Transverse colon (tissue), 4 donors: Measurements from ENCODE around the gene CCDC107. TPM values are rescaled to one million over a fixed set of nuclear protein-coding genes. Genes with fewer than 3 reads are reported as not detected.

Experiments
- DNase-seq: peaks from one replicate; pipeline ENCODE4 v3.0.0-alpha.2; 2019
- H3K27ac ChIP-seq, 4 donors: fragments of 200-600 bp; sonication (generic); 2 replicates each; pipeline ENCODE4 v1.5.1; 2016 to 2018; ENCODE audit warnings: inconsistent platforms in 4 of 4
- H3K27me3 ChIP-seq: fragments of 200-600 bp; sonication (generic); 2 replicates; pipeline ENCODE4 v1.5.1; 2017; ENCODE audit warnings: inconsistent platforms
- H3K36me3 ChIP-seq, 4 donors: fragments of 200-600 bp; sonication (generic); 2 replicates each; pipeline ENCODE4 v1.5.1; 2017 to 2019; ENCODE audit warnings: inconsistent platforms in 4 of 4
- H3K4me1 ChIP-seq, 4 donors: fragments of 200-600 bp; sonication (generic); 2 replicates each; pipeline ENCODE4 v1.5.1; 2017 to 2020; ENCODE audit warnings: inconsistent platforms in 4 of 4
- H3K4me3 ChIP-seq, 4 donors: fragments of 200-600 bp; sonication (generic); 1 replicate in 1 of 4; 2 replicates in 3 of 4; pipeline versions ENCODE4 v1.5.1 to v1.6.1; 2017 to 2019; ENCODE audit warnings: inconsistent platforms in 4 of 4
- H3K9me3 ChIP-seq, 2 donors: fragments of 200-600 bp; sonication (generic); 2 replicates each; pipeline ENCODE4 v1.5.1; 2017 to 2019; ENCODE audit warnings: inconsistent platforms in 2 of 2
- EP300 ChIP-seq: sonication (generic); formaldehyde crosslinking; IDR thresholded peaks from one replicate; pipeline ENCODE4 v1.6.1; 2017; ENCODE audit warnings: antibody characterized with exemption, low read depth
- POLR2A ChIP-seq: fragments of 450-650 bp; IDR thresholded peaks from one replicate; pipeline ENCODE4 v1.6.1; 2016; ENCODE audit warnings: antibody characterized with exemption, mild to moderate bottlenecking, moderate library complexity
- POLR2AphosphoS5 ChIP-seq, 3 donors: sonication (generic); formaldehyde crosslinking; IDR thresholded peaks; one replicate each; pipeline ENCODE4 v1.6.1; 2016; ENCODE audit warnings: antibody characterized with exemption in 3 of 3
- WGBS, 2 donors: methylation state at CpG; one replicate each; pipeline ENCODE4 v1.1.5; 2018; ENCODE audit warnings: low coverage in 1 of 2; 5-methylcytosine and 5-hydroxymethylcytosine counted together
- in situ Hi-C, 4 donors: fragments of 200-750 bp; cut with MboI; loops; one replicate each; pipeline versions ENCODE4 v1.15.0 to v1.15.1; 2017; ENCODE audit warnings: low sequenced_read_pairs in 3 of 4, low pct_ligation_motif_present in 1 of 4, low pct_unique_long_range_greater_than_20kb in 1 of 4
- intact Hi-C: fragments of 100-400 bp; cut with DNase I; formaldehyde crosslinking; loops from one replicate; pipeline ENCODE4 v1.15.1; 2023; ENCODE audit warnings: low total_unique reads
- small RNA-seq, 4 donors: library from RNA; depleted of rRNA; stranded (forward); fragments of <200 nt; gene quantifications; one replicate each; pipeline ENCODE3, GENCODE V24; 2016
- total RNA-seq, 4 donors: library from RNA; depleted of rRNA; stranded (reverse); fragments of >200 nt; gene quantifications; one replicate each; pipeline ENCODE4 v1.1.0, GENCODE V29; 2016
- TF ChIP-seq, protein P1 (sequence below), 5 experiments: fragments of 200-600 bp in 3 of 5; fragments of 450-650 bp in 2 of 5; sonication (generic) in 3 of 5; IDR thresholded peaks; 1 replicate in 2 of 5; 2 replicates in 3 of 5; pipeline ENCODE4 v1.5.1; 2016 to 2017; ENCODE audit warnings: antibody characterized with exemption in 5 of 5, inconsistent platforms in 3 of 5, mild to moderate bottlenecking in 2 of 5, moderate library complexity in 1 of 5

Gene CCDC107
- total RNA-seq, 4 donors from 2014 or later = 32.0 to 50.1 (median 37.2) TPM

DNA sequence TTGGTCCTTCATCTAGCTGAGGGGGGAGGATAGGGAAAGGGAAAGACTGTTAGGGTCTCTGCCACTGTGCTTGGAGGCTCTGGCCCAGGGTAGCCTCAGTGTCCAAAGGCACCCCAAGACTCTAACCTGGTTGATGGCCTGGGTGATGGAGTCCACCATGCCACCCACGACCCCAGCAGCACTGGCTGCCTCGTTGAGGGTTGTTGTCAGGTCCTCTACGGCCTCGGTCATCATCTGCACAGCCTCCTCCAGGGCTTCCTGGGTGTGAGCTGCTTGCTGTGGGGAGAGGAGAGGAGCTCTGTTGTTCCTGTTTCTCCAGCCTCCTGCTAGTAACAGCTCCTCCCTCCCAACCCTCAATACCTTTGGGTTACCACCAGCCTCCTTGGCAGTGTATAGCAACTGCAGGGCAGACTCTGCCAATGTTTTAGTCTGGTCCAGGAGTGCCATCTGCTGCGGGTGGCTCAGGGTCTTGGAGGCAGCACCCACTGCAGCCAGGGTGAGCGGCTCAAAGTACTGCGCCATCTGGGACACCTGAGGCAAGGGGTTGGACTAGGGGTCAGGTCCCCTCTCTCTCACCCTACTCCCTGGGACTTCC is 47.8 kb downstream of the CCDC107 start:
- H3K27ac ChIP-seq = no peak overlapping the region
- no peak for DNase-seq
- H3K36me3 ChIP-seq = peaks cover 1 to 96% (median 46%) of the 10 kb centered on the region in 4 donors
- intact Hi-C loops = no loop called here
- no peaks in the 10 kb centered on the region for H3K9me3 ChIP-seq
- no peak overlapping the region for H3K4me3 ChIP-seq
- in situ Hi-C loops = no loop called here
- no peaks in the 10 kb centered on the region for H3K27me3 ChIP-seq
- TF ChIP-seq POLR2A = no peak
- 93% methylated on average over 6 of the region's 7 CpGs; no CpG with 5 or more reads in 1 of the 2 donors for WGBS, 2 donors
- H3K4me1 ChIP-seq = no peaks in the 10 kb centered on the region

DNA sequence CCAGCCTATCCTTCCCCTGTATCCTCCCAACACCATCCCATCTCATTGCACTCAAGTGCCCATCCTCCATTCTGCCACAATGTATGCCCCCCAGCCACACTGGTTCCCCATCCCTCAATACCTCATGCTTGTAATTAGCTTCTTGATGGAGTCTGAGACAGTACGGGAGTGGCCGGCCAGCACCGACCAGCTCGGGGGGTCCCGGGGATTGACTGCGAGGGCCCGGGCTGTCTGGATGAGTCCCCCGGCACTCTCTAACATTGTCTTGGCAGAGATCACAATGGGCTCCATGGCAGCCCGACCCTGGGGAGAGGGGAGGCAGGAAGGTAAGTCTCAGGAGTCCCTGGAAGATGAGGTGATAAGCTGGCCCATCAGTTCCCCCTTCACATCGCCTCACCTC is 48.9 kb downstream of the CCDC107 start:
- Histone ChIP-seq H3K4me3 (no peak overlapping the region), H3K9me3 (no peaks in the 10 kb centered on the region), H3K36me3 (peaks cover 1 to 96% (median 46%) of the 10 kb centered on the region in 4 donors), H3K27me3 (no peaks in the 10 kb centered on the region), H3K27ac (no peak overlapping the region), H3K4me1 (no peaks in the 10 kb centered on the region)
- WGBS, 2 donors = 88% methylated on average over 10 of the region's 10 CpGs; no CpG with 5 or more reads in 1 of the 2 donors
- intact Hi-C loops = no loop called here
- in situ Hi-C loops = no loop called here
- DNase-seq = no peak
- TF ChIP-seq EP300 = no peak
- no peak for TF ChIP-seq POLR2AphosphoS5 (IDR thresholded peaks at IDR 0.05)
- TF ChIP-seq POLR2A = no peak
- TF ChIP-seq, protein P1, sequence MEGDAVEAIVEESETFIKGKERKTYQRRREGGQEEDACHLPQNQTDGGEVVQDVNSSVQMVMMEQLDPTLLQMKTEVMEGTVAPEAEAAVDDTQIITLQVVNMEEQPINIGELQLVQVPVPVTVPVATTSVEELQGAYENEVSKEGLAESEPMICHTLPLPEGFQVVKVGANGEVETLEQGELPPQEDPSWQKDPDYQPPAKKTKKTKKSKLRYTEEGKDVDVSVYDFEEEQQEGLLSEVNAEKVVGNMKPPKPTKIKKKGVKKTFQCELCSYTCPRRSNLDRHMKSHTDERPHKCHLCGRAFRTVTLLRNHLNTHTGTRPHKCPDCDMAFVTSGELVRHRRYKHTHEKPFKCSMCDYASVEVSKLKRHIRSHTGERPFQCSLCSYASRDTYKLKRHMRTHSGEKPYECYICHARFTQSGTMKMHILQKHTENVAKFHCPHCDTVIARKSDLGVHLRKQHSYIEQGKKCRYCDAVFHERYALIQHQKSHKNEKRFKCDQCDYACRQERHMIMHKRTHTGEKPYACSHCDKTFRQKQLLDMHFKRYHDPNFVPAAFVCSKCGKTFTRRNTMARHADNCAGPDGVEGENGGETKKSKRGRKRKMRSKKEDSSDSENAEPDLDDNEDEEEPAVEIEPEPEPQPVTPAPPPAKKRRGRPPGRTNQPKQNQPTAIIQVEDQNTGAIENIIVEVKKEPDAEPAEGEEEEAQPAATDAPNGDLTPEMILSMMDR (IDR thresholded peaks at IDR 0.05) = no peak

DNA sequence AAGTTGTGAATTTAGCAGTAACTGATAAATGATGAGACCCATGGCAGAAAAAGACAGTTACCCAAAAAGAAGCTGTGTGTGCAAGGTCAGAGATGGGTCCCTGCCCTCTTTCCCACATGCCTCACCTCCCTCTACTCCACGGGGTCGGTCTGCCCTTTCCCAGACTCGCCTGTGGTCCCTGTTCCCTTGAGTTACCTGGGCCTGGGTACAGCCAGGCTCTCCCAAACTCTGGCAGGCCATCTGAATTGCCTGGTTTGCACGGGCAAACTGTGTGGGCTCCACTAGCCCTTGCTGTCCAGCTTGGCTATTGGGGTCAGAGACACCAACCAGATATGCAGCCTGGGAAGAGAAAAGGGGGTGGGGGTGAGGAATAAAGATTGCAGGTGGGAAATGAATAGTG is 50.1 kb downstream of the CCDC107 start:
- intact Hi-C loops (no loop called here), in situ Hi-C loops (no loop called here)
- Histone ChIP-seq H3K4me3 (no peak overlapping the region), H3K9me3 (no peaks in the 10 kb centered on the region), H3K27ac (no peak overlapping the region), H3K27me3 (no peaks in the 10 kb centered on the region), H3K36me3 (peaks cover 1 to 96% (median 45%) of the 10 kb centered on the region in 4 donors), H3K4me1 (no peaks in the 10 kb centered on the region)
- TF ChIP-seq, protein P1 (IDR thresholded peaks at IDR 0.05) = no peak
- TF ChIP-seq POLR2A (no peak), POLR2AphosphoS5 (IDR thresholded peaks at IDR 0.05) (no peak), EP300 (no peak)
- DNase-seq = no peak
- 96% methylated on average over 4 of the region's 4 CpGs; no CpG with 5 or more reads in 1 of the 2 donors for WGBS, 2 donors

DNA sequence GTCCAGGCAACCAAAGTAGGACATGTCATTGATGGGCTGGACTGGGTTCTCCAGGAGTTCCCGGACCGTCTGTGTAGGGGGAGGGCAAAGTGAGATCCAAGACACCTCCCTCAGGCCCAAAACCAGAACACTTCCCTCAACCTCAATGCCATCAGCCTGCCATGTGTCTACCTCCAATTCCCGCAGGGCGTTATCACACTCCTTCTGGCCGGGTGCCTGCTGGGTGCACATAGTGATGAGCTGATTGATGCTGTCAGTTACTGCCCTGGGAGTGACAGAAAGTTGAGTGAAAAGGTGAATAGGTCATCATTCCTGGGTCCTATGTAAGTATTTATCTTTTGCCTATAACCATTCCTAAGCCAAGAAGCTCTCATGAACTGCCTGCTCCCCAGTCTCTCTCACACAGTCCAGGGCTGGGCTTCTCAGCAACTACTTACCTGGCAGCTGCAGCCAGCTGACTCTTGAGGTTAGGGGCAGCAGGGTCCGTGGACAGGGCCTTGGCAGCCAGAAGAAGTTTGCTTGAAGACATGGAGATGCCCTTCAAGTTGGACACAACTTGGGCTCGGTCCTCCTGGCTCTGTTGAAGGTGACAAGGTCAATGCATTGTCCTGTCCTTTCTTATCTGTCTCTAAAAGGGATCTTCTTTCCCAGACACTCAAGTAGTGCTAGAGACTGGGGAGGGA is 52.9 kb downstream of the CCDC107 start:
- in situ Hi-C loops = no loop called here
- Histone ChIP-seq H3K4me1 (no peaks in the 10 kb centered on the region), H3K27me3 (no peaks in the 10 kb centered on the region), H3K36me3 (peaks cover 1 to 96% (median 44%) of the 10 kb centered on the region in 4 donors), H3K4me3 (no peak overlapping the region), H3K27ac (no peak overlapping the region), H3K9me3 (no peaks in the 10 kb centered on the region)
- TF ChIP-seq POLR2A = no peak
- TF ChIP-seq EP300 = no peak
- TF ChIP-seq, protein P1 (IDR thresholded peaks at IDR 0.05) = no peak
- TF ChIP-seq POLR2AphosphoS5 (IDR thresholded peaks at IDR 0.05) = no peak
- 88% methylated on average over 7 of the region's 7 CpGs; no CpG with 5 or more reads in 1 of the 2 donors for WGBS, 2 donors
- DNase-seq = no peak
- intact Hi-C loops = no loop called here

Small RNA genes within 50 kb of the gene (small RNA-seq; reads per million reads assigned to genes)
- gene RMRP (0 reads per million in 4 donors), gene RN7SL22P (0 reads per million in 4 donors)

Other genes starting within 250 kb of the CCDC107 start
- gene RUSC2, start 168.2 kb upstream of the CCDC107 start, total RNA-seq = 10 to 100 TPM in 2 of 4 donors, 1 to 10 TPM in 2; 7.0 to 16.8 (median 12.1) TPM
- 10 to 100 TPM; 11.9 to 69.2 (median 45.8) TPM for gene TESK1, start 53.0 kb upstream of the CCDC107 start, total RNA-seq
- gene CD72, start 39.9 kb upstream of the CCDC107 start, total RNA-seq = 10 to 100 TPM in 2 of 4 donors, 1 to 10 TPM in 2; 3.0 to 21.9 (median 10.9) TPM
- 1 to 10 TPM in 3 of 4 donors, not detected in 1; 1.2 to 6.7 (median 3.8) TPM for gene SIT1, start 7.4 kb upstream of the CCDC107 start, total RNA-seq
- gene RMRP, start 273 bp upstream of the CCDC107 start, total RNA-seq = 1,000 to 10,000 TPM; 1,115 to 7,222 (median 2,718) TPM
- 1 to 10 TPM; 1.6 to 7.4 (median 5.8) TPM for gene ARHGEF39, start 6.9 kb downstream of the CCDC107 start, total RNA-seq
- gene CA9, start 15.6 kb downstream of the CCDC107 start, total RNA-seq = not detected
- 1,000 to 10,000 TPM in 1 of 4 donors, 100 to 1,000 TPM in 3; 493 to 2,531 (median 633) TPM for gene TPM2, start 31.6 kb downstream of the CCDC107 start, total RNA-seq
- gene TLN1, start 73.9 kb downstream of the CCDC107 start, total RNA-seq = 100 to 1,000 TPM; 158 to 328 (median 177) TPM
- gene CREB3, start 74.4 kb downstream of the CCDC107 start, total RNA-seq = 10 to 100 TPM; 22.4 to 69.7 (median 45.5) TPM
- gene GBA2, start 90.9 kb downstream of the CCDC107 start, total RNA-seq = 100 to 1,000 TPM; 217 to 709 (median 255) TPM
- 10 to 100 TPM; 30.3 to 47.5 (median 43.7) TPM for gene RGP1, start 91.0 kb downstream of the CCDC107 start, total RNA-seq
- gene MSMP, start 96.0 kb downstream of the CCDC107 start, total RNA-seq = not detected
- 1 to 10 TPM; 1.1 to 6.8 (median 4.9) TPM for gene NPR2, start 133.3 kb downstream of the CCDC107 start, total RNA-seq
- gene SPAG8, start 154.0 kb downstream of the CCDC107 start, total RNA-seq = 1 to 10 TPM in 2 of 4 donors, under 1 TPM in 1, not detected in 1; 0.41 to 3.0 (median 1.9) TPM
- 10 to 100 TPM; 16.8 to 58.0 (median 38.9) TPM for gene HINT2, start 156.8 kb downstream of the CCDC107 start, total RNA-seq
- gene FAM221B, start 170.4 kb downstream of the CCDC107 start, total RNA-seq = under 1 TPM in 1 of 4 donors, not detected in 3; 0.14 TPM
- 10 to 100 TPM in 2 of 4 donors, 1 to 10 TPM in 2; 7.8 to 21.3 (median 9.6) TPM for gene TMEM8B, start 170.9 kb downstream of the CCDC107 start, total RNA-seq
- gene OR13J1, start 212.1 kb downstream of the CCDC107 start, total RNA-seq = under 1 TPM in 1 of 4 donors, not detected in 3; 0.64 TPM
- gene HRCT1, start 247.9 kb downstream of the CCDC107 start, total RNA-seq = 10 to 100 TPM; 23.9 to 60.2 (median 34.3) TPM